ENCODE measurements around the gene MCCD1. TPM values are rescaled to one million over a fixed set of nuclear protein-coding genes. Genes with fewer than 3 reads are reported as not detected.
A peak's percentile ranks its signal among the peaks of the same experiment; 100 is the strongest.
"Not testable (repeated sequence)": the region's sequence is repeated elsewhere in the genome, so short reads cannot be mapped to it uniquely, and the experiment has no call there.

The MCCD1 gene
- total RNA-seq, 4 donors from 2014 or later, result not detected

- no peak for DNase-seq
- H3K36me3 ChIP-seq, result no peaks in the 10 kb centered on the region
- no peak for TF ChIP-seq CTCF (IDR thresholded peaks at IDR 0.05)
- no peak for TF ChIP-seq POLR2A (IDR thresholded peaks at IDR 0.05)
- H3K4me3 ChIP-seq, result no peak overlapping the region
- H3K9me3 ChIP-seq, result no peaks in the 10 kb centered on the region
- H3K4me1 ChIP-seq, result no peaks in the 10 kb centered on the region
- no peaks in the 10 kb centered on the region for H3K27me3 ChIP-seq
- H3K27ac ChIP-seq, result no peak overlapping the region
Measured at GRCh38 chr6:31485055-31485454, 43.7 kb upstream of the MCCD1 start.

- H3K27ac ChIP-seq, DNase-seq, H3K36me3 ChIP-seq: not testable (repeated sequence)
Measured at GRCh38 chr6:31486065-31486837, 42.5 kb upstream of the MCCD1 start.

GRCh38 chr6:31487674-31488073 is 41.1 kb upstream of the MCCD1 start:
- DNase-seq, H3K27me3 ChIP-seq, H3K9me3 ChIP-seq, H3K27ac ChIP-seq, H3K4me1 ChIP-seq, H3K4me3 ChIP-seq, H3K36me3 ChIP-seq: not testable (repeated sequence)

More at GRCh38 chr6:31486065-31486837, 42.5 kb upstream of the MCCD1 start:
- not testable (repeated sequence) for H3K27me3 ChIP-seq, H3K9me3 ChIP-seq, H3K4me1 ChIP-seq, H3K4me3 ChIP-seq

- Histone ChIP-seq H3K4me1 (peaks cover 0 to 17% (median 0%) of the 10 kb centered on the region in 4 donors), H3K27me3 (no peaks in the 10 kb centered on the region), H3K4me3 (no peak overlapping the region), H3K36me3 (no peaks in the 10 kb centered on the region), H3K27ac (peak overlapping the region in 2 of 4 donors; percentile 68 to 70), H3K9me3 (no peaks in the 10 kb centered on the region)
- TF ChIP-seq POLR2A (IDR thresholded peaks at IDR 0.05), result no peak
- TF ChIP-seq CTCF (IDR thresholded peaks at IDR 0.05), result no peak
- peak in 1 of 3 donors; percentile 70 for DNase-seq
Measured at GRCh38 chr6:31489086-31489485, 39.7 kb upstream of the MCCD1 start.

GRCh38 chr6:31490115-31490873 is 38.5 kb upstream of the MCCD1 start:
- Histone ChIP-seq H3K9me3 (no peaks in the 10 kb centered on the region), H3K4me1 (peaks cover 0 to 17% (median 0%) of the 10 kb centered on the region in 4 donors), H3K27ac (peak overlapping the region in 1 of 4 donors; percentile 47), H3K4me3 (no peak overlapping the region), H3K27me3 (no peaks in the 10 kb centered on the region), H3K36me3 (no peaks in the 10 kb centered on the region)
- DNase-seq, result peak in 1 of 3 donors; percentile 39
- TF ChIP-seq CTCF (IDR thresholded peaks at IDR 0.05) (no peak), POLR2A (IDR thresholded peaks at IDR 0.05) (no peak)

- H3K9me3 ChIP-seq, H3K36me3 ChIP-seq, H3K27me3 ChIP-seq, DNase-seq: not testable (repeated sequence)
- Histone ChIP-seq H3K4me3 (peak overlapping the region; percentile 52 to 66 (median 59)), H3K27ac (peak overlapping the region in 2 of 4 donors; percentile 77 to 83), H3K4me1 (peaks cover 0 to 35% (median 0%) of the 10 kb centered on the region in 4 donors)
- peak in 1 of 2 donors; percentile 9 for TF ChIP-seq POLR2A (IDR thresholded peaks at IDR 0.05)
Measured at GRCh38 chr6:31493550-31493874, 35.2 kb upstream of the MCCD1 start.

All from Peyer's patch (tissue), 4 donors.